Iris pigment epithelial cell (primary cell): ENCODE measurements around the gene FAM83G.

Experiments used
- DNase-seq: peaks from one replicate; pipeline ENCODE4 v3.0.0-alpha.2; 2011; ENCODE audit warnings: low read depth

FAM83G gene

GRCh38 chr17:18920911-18921441, 83.6 kb downstream of the FAM83G start:
- peak; percentile 54 for DNase-seq

DNA sequence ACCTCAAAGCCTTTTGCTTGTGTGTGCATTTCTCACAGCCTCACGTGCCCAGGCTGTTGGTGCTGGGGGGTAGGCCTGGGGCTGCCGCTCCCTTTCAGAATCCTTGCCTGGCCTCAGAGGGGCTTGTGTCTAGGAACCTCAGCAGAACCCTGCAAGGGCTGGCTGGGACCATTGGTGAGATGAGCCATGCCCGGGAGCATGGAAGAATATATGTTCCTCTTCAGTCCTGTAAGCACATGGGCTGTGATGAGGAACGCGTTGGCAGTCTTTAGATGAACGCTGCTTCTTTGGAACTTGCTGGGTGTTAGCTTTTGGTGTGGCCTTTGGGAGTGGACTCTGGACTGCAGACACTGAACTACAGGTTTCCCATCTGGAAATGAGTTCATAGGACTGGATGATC, 84.6 kb downstream of the FAM83G start:
- no peak for DNase-seq
